Caco-2 (cell line): ENCODE results near the gene CD38. TPM values are rescaled to one million over a fixed set of nuclear protein-coding genes. Genes with fewer than 3 reads are reported as not detected.

Source experiments
- BruUV-seq: library from RNA; stranded (reverse); fragments of 400-500 nt; replicated peaks from 2 replicates; lab custom pipeline; 2021; lab: Mats Ljungman, UMichigan
- CTCF ChIA-PET: fragments of 300-600 bp; sonication (Branson Sonifier 250); formaldehyde crosslinking; loops from one replicate; lab custom pipeline; 2022; ENCODE audit warnings: antibody characterized with exemption; lab: Charles Lee
- POLR2A ChIA-PET: fragments of 300-600 bp; sonication (Branson Sonifier 250); formaldehyde crosslinking; loops from one replicate; lab custom pipeline; 2022; ENCODE audit warnings: antibody characterized with exemption; lab: Charles Lee
- DNase-seq, 2 experiments: peaks; one replicate each; pipeline versions ENCODE4 v3.0.0 to v3.0.0-alpha.2; 2020 to 2022
- H3K27me3 ChIP-seq: replicated peaks from 2 replicates; pipeline ENCODE4 v1.6.0; 2011; ENCODE audit warnings: low read length; ENCODE audit not compliant: control insufficient read depth, insufficient read depth
- H3K36me3 ChIP-seq: 2 replicates; pipeline ENCODE4 v1.5.1; 2011; ENCODE audit warnings: low read length; ENCODE audit not compliant: control insufficient read depth, insufficient read depth
- H3K4me1 ChIP-seq: fragments of 250-450 bp; sonication (Bioruptor Pico); 2 replicates; pipeline ENCODE4 v1.5.1; 2020; ENCODE audit warnings: mild to moderate bottlenecking
- H3K4me3 ChIP-seq: 2 replicates; pipeline ENCODE4 v1.5.1; 2011; ENCODE audit warnings: low read depth, mild to moderate bottlenecking, control low read depth, low read length
- H3K9me3 ChIP-seq: fragments of 250-450 bp; sonication (Bioruptor Pico); 2 replicates; pipeline ENCODE4 v1.5.1; 2020; ENCODE audit warnings: mild to moderate bottlenecking, moderate library complexity
- H3K27ac Mint-ChIP-seq: one replicate; pipeline ENCODE4 v1.8.0; 2022; ENCODE audit warnings: mixed read lengths; ENCODE audit not compliant: unreplicated experiment
- H3K27me3 Mint-ChIP-seq: one replicate; pipeline ENCODE4 v1.8.0; 2022; ENCODE audit warnings: mixed read lengths; ENCODE audit not compliant: insufficient read depth, unreplicated experiment
- H3K36me3 Mint-ChIP-seq: one replicate; pipeline ENCODE4 v1.8.0; 2022; ENCODE audit warnings: mild to moderate bottlenecking, mixed read lengths; ENCODE audit not compliant: insufficient read depth, unreplicated experiment
- H3K4me1 Mint-ChIP-seq: one replicate; pipeline ENCODE4 v1.8.0; 2022; ENCODE audit warnings: low read depth, mixed read lengths; ENCODE audit not compliant: unreplicated experiment
- H3K4me3 Mint-ChIP-seq: one replicate; pipeline ENCODE4 v1.8.0; 2022; ENCODE audit warnings: mild to moderate bottlenecking, moderate library complexity, mixed read lengths; ENCODE audit not compliant: unreplicated experiment
- H3K9me3 Mint-ChIP-seq: one replicate; pipeline ENCODE4 v1.8.0; 2022; ENCODE audit warnings: mixed read lengths; ENCODE audit not compliant: unreplicated experiment
- intact Hi-C: fragments of 100-400 bp; cut with micrococcal nuclease; formaldehyde crosslinking; loops from one replicate; pipeline ENCODE4 v1.10.0; 2022; ENCODE audit not compliant: unreplicated experiment
- total RNA-seq: library from RNA; stranded (reverse); gene quantifications from 2 replicates; pipeline ENCODE4 v1.2.3, GENCODE V29; 2022
- TF ChIP-seq, protein P1 (sequence below), 2 experiments: fragments of 200-600 bp in 1 of 2; IDR thresholded peaks; 1 replicate in 1 of 2; 2 replicates in 1 of 2; pipeline versions ENCODE4 v1.5.1 to v1.8.0; 2011 to 2022; ENCODE audit warnings: antibody characterized with exemption in 1 of 2, control low read depth in 1 of 2, inconsistent platforms in 1 of 2, low read depth in 1 of 2, low read length in 1 of 2, mild to moderate bottlenecking in 1 of 2, moderate library complexity in 1 of 2; ENCODE audit not compliant: insufficient read depth in 1 of 2, severe bottlenecking in 1 of 2, unreplicated experiment in 1 of 2

CD38 gene
- total RNA-seq, 1 experiment from 2014 or later = not detected

DNA sequence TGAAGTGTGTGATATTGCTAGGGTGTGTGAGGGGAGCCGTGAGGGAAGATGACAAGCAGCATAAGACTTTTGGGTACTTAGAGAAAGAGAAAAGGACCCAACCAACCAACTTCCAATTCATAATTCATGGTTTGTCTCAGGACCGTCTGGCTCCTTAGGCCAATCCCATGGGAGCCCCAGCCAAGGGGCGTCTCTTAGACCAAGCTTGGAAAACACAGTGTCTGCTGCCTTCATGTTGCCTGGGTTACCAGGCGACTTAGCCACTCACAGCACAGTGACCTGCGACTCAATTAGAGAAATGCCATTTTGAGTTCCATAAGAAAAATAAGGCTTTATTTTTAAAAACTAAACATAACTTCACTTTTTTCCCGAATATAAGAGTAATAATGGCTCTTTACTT, 42.6 kb upstream of the CD38 start:
- TF ChIP-seq, protein P1, sequence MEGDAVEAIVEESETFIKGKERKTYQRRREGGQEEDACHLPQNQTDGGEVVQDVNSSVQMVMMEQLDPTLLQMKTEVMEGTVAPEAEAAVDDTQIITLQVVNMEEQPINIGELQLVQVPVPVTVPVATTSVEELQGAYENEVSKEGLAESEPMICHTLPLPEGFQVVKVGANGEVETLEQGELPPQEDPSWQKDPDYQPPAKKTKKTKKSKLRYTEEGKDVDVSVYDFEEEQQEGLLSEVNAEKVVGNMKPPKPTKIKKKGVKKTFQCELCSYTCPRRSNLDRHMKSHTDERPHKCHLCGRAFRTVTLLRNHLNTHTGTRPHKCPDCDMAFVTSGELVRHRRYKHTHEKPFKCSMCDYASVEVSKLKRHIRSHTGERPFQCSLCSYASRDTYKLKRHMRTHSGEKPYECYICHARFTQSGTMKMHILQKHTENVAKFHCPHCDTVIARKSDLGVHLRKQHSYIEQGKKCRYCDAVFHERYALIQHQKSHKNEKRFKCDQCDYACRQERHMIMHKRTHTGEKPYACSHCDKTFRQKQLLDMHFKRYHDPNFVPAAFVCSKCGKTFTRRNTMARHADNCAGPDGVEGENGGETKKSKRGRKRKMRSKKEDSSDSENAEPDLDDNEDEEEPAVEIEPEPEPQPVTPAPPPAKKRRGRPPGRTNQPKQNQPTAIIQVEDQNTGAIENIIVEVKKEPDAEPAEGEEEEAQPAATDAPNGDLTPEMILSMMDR (IDR thresholded peaks at IDR 0.05; ENCODE audit: insufficient read depth in 1 of 2, low read depth in 1 of 2, low read length in 1 of 2, severe bottlenecking in 1 of 2, unreplicated experiment in 1 of 2) = no peak
- no peak overlapping the region for H3K4me3 Mint-ChIP-seq
- no peaks in the 10 kb centered on the region for H3K4me1 Mint-ChIP-seq
- Histone ChIP-seq H3K36me3 (no peaks in the 10 kb centered on the region), H3K27me3 (no peaks in the 10 kb centered on the region), H3K4me3 (no peak overlapping the region), H3K9me3 (no peaks in the 10 kb centered on the region), H3K4me1 (no peaks in the 10 kb centered on the region)
- H3K9me3 Mint-ChIP-seq = peaks cover 6% of the 10 kb centered on the region
- ChIA-PET CTCF (no interaction called here), POLR2A (no interaction called here)
- BruUV-seq = no TSS peak
- H3K27ac Mint-ChIP-seq = no peak overlapping the region
- intact Hi-C loops = no loop called here
- H3K36me3 Mint-ChIP-seq = no peaks in the 10 kb centered on the region
- H3K27me3 Mint-ChIP-seq = peaks cover 6% of the 10 kb centered on the region
- no peak for DNase-seq

GRCh38 chr4:15736514-15737050, 41.5 kb upstream of the CD38 start:
- H3K4me3 Mint-ChIP-seq = no peak overlapping the region
- TF ChIP-seq, protein P1 (IDR thresholded peaks at IDR 0.05; ENCODE audit: insufficient read depth in 1 of 2, low read depth in 1 of 2, low read length in 1 of 2, severe bottlenecking in 1 of 2, unreplicated experiment in 1 of 2) = no peak
- H3K36me3 Mint-ChIP-seq = no peaks in the 10 kb centered on the region
- intact Hi-C loops = no loop called here
- no peaks in the 10 kb centered on the region for H3K27me3 ChIP-seq
- ChIA-PET POLR2A (no interaction called here), CTCF (no interaction called here)
- H3K4me1 ChIP-seq = no peaks in the 10 kb centered on the region
- H3K9me3 ChIP-seq = no peaks in the 10 kb centered on the region
- H3K27ac Mint-ChIP-seq = no peak overlapping the region
- H3K4me1 Mint-ChIP-seq = no peaks in the 10 kb centered on the region
- BruUV-seq = no TSS peak
- no peak for DNase-seq
- H3K36me3 ChIP-seq = no peaks in the 10 kb centered on the region
- H3K27me3 Mint-ChIP-seq = peaks cover 6% of the 10 kb centered on the region
- H3K9me3 Mint-ChIP-seq = peaks cover 6% of the 10 kb centered on the region
- H3K4me3 ChIP-seq = no peak overlapping the region

GRCh38 chr4:15737255-15737654, 40.9 kb upstream of the CD38 start:
- Histone ChIP-seq H3K9me3 (no peaks in the 10 kb centered on the region), H3K4me3 (no peak overlapping the region), H3K27me3 (no peaks in the 10 kb centered on the region), H3K4me1 (no peaks in the 10 kb centered on the region), H3K36me3 (no peaks in the 10 kb centered on the region)
- no TSS peak for BruUV-seq
- ChIA-PET CTCF (no interaction called here), POLR2A (no interaction called here)
- DNase-seq = no peak
- Mint-ChIP-seq H3K27ac (no peak overlapping the region), H3K4me3 (no peak overlapping the region), H3K9me3 (peaks cover 11% of the 10 kb centered on the region), H3K27me3 (peaks cover 6% of the 10 kb centered on the region), H3K36me3 (no peaks in the 10 kb centered on the region), H3K4me1 (no peaks in the 10 kb centered on the region)
- intact Hi-C loops = no loop called here
- TF ChIP-seq, protein P1 (IDR thresholded peaks at IDR 0.05; ENCODE audit: insufficient read depth in 1 of 2, low read depth in 1 of 2, low read length in 1 of 2, severe bottlenecking in 1 of 2, unreplicated experiment in 1 of 2) = no peak
